Keratinocyte (primary cell): ENCODE results near the gene COG3. TPM values are rescaled to one million over a fixed set of nuclear protein-coding genes. Genes with fewer than 3 reads are reported as not detected.

Experiments used
- DNase-seq: peaks from one replicate; pipeline ENCODE4 v3.0.0-alpha.2; 2011; ENCODE audit warnings: low read depth, missing footprints, low spot score
- FAIRE-seq: peaks from 2 replicates; lab custom pipeline; 2011; peaks lifted over from hg19 to GRCh38; lab: Jason Lieb, UNC
- H2AFZ ChIP-seq: 2 replicates; pipeline ENCODE4 v1.6.0; 2012; ENCODE audit warnings: low read length, control low read depth, inconsistent platforms; ENCODE audit not compliant: control insufficient read depth
- H3K27ac ChIP-seq: 2 replicates; pipeline ENCODE4 v1.5.1; 2011; ENCODE audit warnings: low read length; ENCODE audit not compliant: control insufficient read depth, insufficient read depth
- H3K27me3 ChIP-seq: 3 replicates; pipeline ENCODE4 v1.6.0; 2011; ENCODE audit warnings: low read length; ENCODE audit not compliant: control insufficient read depth, insufficient read depth; ENCODE audit errors: extremely low read depth
- H3K36me3 ChIP-seq, 2 experiments: 2 replicates in 1 of 2; 3 replicates in 1 of 2; pipeline ENCODE4 v1.5.1; 2011; ENCODE audit warnings: low read length in 2 of 2, mild to moderate bottlenecking in 1 of 2; ENCODE audit not compliant: control insufficient read depth in 2 of 2, insufficient read depth in 2 of 2; ENCODE audit errors: extremely low read depth in 1 of 2
- H3K4me1 ChIP-seq: 3 replicates; pipeline ENCODE4 v1.5.1; 2011; ENCODE audit warnings: low read length; ENCODE audit not compliant: control insufficient read depth, insufficient read depth; ENCODE audit errors: extremely low read depth
- H3K4me2 ChIP-seq: 3 replicates; pipeline ENCODE4 v1.6.0; 2011; ENCODE audit warnings: low read depth, low read length; ENCODE audit not compliant: control insufficient read depth, insufficient read depth; ENCODE audit errors: extremely low read depth
- H3K4me3 ChIP-seq, 3 experiments: fragments of 200-600 bp in 1 of 3; sonication (generic) in 1 of 3; 2 replicates in 2 of 3; 3 replicates in 1 of 3; pipeline ENCODE4 v1.5.1; 2011 to 2016; ENCODE audit warnings: low read length in 3 of 3, mild to moderate bottlenecking in 3 of 3, control low read depth in 2 of 3, inconsistent platforms in 1 of 3, low read depth in 1 of 3, mixed read lengths in 1 of 3, mixed run types in 1 of 3, moderate library complexity in 1 of 3; ENCODE audit not compliant: control insufficient read depth in 2 of 3, insufficient read depth in 2 of 3; ENCODE audit errors: extremely low read depth in 1 of 3
- H3K79me2 ChIP-seq: 2 replicates; pipeline ENCODE4 v1.6.0; 2012; ENCODE audit warnings: low read length; ENCODE audit not compliant: control insufficient read depth, insufficient read depth
- H3K9ac ChIP-seq: 3 replicates; pipeline ENCODE4 v1.6.0; 2011; ENCODE audit warnings: low read length; ENCODE audit not compliant: control insufficient read depth, insufficient read depth; ENCODE audit errors: extremely low read depth
- H3K9me1 ChIP-seq: 3 replicates; pipeline ENCODE4 v1.6.0; 2011; ENCODE audit warnings: low read length; ENCODE audit not compliant: control insufficient read depth, insufficient read depth; ENCODE audit errors: extremely low read depth
- H3K9me3 ChIP-seq: 2 replicates; pipeline ENCODE4 v1.5.1; 2012; ENCODE audit warnings: low read depth, low read length; ENCODE audit not compliant: control insufficient read depth
- H4K20me1 ChIP-seq: 3 replicates; pipeline ENCODE4 v1.6.0; 2011; ENCODE audit warnings: low read length; ENCODE audit not compliant: control insufficient read depth, insufficient read depth; ENCODE audit errors: extremely low read depth
- EZH2 ChIP-seq: IDR thresholded peaks from one replicate; pipeline ENCODE4 v1.6.1; 2012; ENCODE audit warnings: inconsistent platforms, mild to moderate bottlenecking, low read length, moderate library complexity
- dilution Hi-C: fragments of 300-500 bp; cut with MboI; formaldehyde crosslinking; loops from one replicate; pipeline ENCODE4 v1.7.0; 2020; ENCODE audit warnings: low sequenced_read_pairs; ENCODE audit not compliant: extremely low pct_ligation_motif_present
- polyA plus RNA-seq, 5 experiments: library from polyadenylated mRNA; depleted of rRNA in 3 of 5; stranded (reverse) in 3 of 5; stranded (forward) in 1 of 5; unstranded in 1 of 5; fragments of >200 nt; gene quantifications; 1 replicate in 1 of 5; 2 replicates in 3 of 5; 3 replicates in 1 of 5; pipeline versions ENCODE4 v1.2.1 to v1.2.3, GENCODE V29; 2011 to 2012; ENCODE audit warnings: missing spikeins in 2 of 5, low read depth in 1 of 5, low replicate concordance in 1 of 5
- TF ChIP-seq, protein P1 (sequence below), 3 experiments: IDR thresholded peaks in 1 of 3; conservative IDR thresholded peaks in 1 of 3; optimal IDR thresholded peaks in 1 of 3; 2 replicates in 2 of 3; 3 replicates in 1 of 3; pipeline versions ENCODE3 to v1.5.1; 2011; ENCODE audit warnings: low read length in 3 of 3, mild to moderate bottlenecking in 3 of 3, moderate library complexity in 2 of 3, control low read depth in 1 of 3, inconsistent platforms in 1 of 3; ENCODE audit not compliant: insufficient read depth in 2 of 3; ENCODE audit errors: extremely low read depth in 1 of 3

COG3 gene
- polyA plus RNA-seq, 1 donor (not counting 4 experiments of a cell fraction or from before 2014, with no cell fraction given) = 31.0 TPM

DNA sequence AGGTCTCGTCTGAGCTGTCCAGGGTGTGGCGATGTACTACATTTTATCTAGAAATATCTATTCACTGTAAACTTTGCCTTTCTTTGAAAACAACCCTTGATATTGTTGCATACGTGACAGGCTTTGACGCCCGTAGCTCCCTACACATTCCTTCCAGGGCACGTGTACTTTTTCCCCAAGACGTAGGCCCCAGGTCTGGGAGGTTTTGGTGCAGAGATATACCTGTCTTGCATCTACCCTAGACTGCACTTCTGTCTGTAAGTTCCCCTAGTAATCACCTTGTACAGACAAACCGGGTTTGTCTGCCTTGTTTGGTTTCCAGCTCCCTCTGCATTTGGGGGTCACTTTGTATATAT lies 81.6 kb downstream of the COG3 start:
- dilution Hi-C loops = no loop called here
- DNase-seq = no peak
- Histone ChIP-seq H3K27ac (no peak overlapping the region), H2AFZ (no peak overlapping the region), H3K9me1 (no peaks in the 10 kb centered on the region), H3K9me3 (no peaks in the 10 kb centered on the region), H3K4me2 (no peak overlapping the region), H3K27me3 (peaks cover 19% of the 10 kb centered on the region), H3K36me3 (no peaks in the 10 kb centered on the region), H3K4me1 (no peaks in the 10 kb centered on the region), H3K4me3 (no peak overlapping the region), H3K79me2 (no peaks in the 10 kb centered on the region), H4K20me1 (no peaks in the 10 kb centered on the region), H3K9ac (no peak overlapping the region)
- no peak for FAIRE-seq
- no peak for TF ChIP-seq EZH2
- TF ChIP-seq, protein P1, sequence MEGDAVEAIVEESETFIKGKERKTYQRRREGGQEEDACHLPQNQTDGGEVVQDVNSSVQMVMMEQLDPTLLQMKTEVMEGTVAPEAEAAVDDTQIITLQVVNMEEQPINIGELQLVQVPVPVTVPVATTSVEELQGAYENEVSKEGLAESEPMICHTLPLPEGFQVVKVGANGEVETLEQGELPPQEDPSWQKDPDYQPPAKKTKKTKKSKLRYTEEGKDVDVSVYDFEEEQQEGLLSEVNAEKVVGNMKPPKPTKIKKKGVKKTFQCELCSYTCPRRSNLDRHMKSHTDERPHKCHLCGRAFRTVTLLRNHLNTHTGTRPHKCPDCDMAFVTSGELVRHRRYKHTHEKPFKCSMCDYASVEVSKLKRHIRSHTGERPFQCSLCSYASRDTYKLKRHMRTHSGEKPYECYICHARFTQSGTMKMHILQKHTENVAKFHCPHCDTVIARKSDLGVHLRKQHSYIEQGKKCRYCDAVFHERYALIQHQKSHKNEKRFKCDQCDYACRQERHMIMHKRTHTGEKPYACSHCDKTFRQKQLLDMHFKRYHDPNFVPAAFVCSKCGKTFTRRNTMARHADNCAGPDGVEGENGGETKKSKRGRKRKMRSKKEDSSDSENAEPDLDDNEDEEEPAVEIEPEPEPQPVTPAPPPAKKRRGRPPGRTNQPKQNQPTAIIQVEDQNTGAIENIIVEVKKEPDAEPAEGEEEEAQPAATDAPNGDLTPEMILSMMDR (optimal IDR thresholded peaks at IDR 0.05 in 1 of 3, IDR thresholded peaks at IDR 0.05 in 1 of 3, conservative IDR thresholded peaks at IDR 0.05 in 1 of 3; ENCODE audit: extremely low read depth in 1 of 3, insufficient read depth in 2 of 3, low read length in 3 of 3) = no peak

DNA sequence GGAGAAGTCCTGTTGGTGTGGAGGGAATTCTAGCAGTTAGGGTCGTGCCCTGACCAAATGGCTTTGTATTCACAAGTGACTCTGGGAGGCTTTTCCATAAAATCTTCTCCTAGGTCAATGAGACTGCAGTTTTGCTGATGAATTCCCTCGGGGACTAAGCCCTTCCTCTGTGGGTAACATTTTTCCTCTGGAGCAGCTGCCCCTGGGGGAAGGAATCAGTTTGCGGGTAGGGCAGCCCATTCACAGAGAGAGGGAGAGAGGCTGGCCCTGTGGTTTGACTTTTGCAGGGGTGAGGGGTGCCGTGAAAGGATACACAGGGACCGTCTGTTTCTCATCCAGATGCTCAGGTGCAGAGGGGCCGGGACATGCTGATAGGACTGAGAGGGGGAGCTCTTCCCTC lies 83.5 kb downstream of the COG3 start:
- H3K36me3 ChIP-seq = no peaks in the 10 kb centered on the region
- no peak overlapping the region for H3K27ac ChIP-seq
- H3K4me3 ChIP-seq = no peak overlapping the region
- no peaks in the 10 kb centered on the region for H3K9me3 ChIP-seq
- FAIRE-seq (no peak), DNase-seq (no peak)
- H3K27me3 ChIP-seq = peaks cover 22% of the 10 kb centered on the region
- no peak overlapping the region for H3K4me2 ChIP-seq
- no peaks in the 10 kb centered on the region for H3K4me1 ChIP-seq
- H2AFZ ChIP-seq = no peak overlapping the region
- TF ChIP-seq, protein P1 (optimal IDR thresholded peaks at IDR 0.05 in 1 of 3, IDR thresholded peaks at IDR 0.05 in 1 of 3, conservative IDR thresholded peaks at IDR 0.05 in 1 of 3; ENCODE audit: extremely low read depth in 1 of 3, insufficient read depth in 2 of 3, low read length in 3 of 3) = no peak
- no peak for TF ChIP-seq EZH2
- H3K9ac ChIP-seq = no peak overlapping the region
- H3K9me1 ChIP-seq = no peaks in the 10 kb centered on the region
- H4K20me1 ChIP-seq = no peaks in the 10 kb centered on the region
- H3K79me2 ChIP-seq = no peaks in the 10 kb centered on the region
- dilution Hi-C loops = no loop called here
